Epithelial cell of proximal tubule (primary cell): ENCODE results near the gene UGT1A8. TPM values are rescaled to one million over a fixed set of nuclear protein-coding genes. Genes with fewer than 3 reads are reported as not detected.

Experiments used
- DNase-seq: peaks from one replicate; pipeline ENCODE4 v3.0.0-alpha.2; 2011; ENCODE audit warnings: low read depth
- H3K4me3 ChIP-seq: 2 replicates; pipeline ENCODE4 v1.5.1; 2011; ENCODE audit warnings: low read depth, mild to moderate bottlenecking, low read length
- total RNA-seq: library from RNA; depleted of rRNA; stranded (reverse); fragments of >200 nt; gene quantifications from 2 replicates; pipeline ENCODE4 v1.2.3, GENCODE V29; 2015
- TF ChIP-seq, protein P1 (sequence below): conservative IDR thresholded peaks from 2 replicates; pipeline ENCODE4 v1.5.1; 2012; ENCODE audit warnings: low read depth, mild to moderate bottlenecking, low read length

UGT1A8 gene
- total RNA-seq, 1 donor from 2014 or later: not detected

DNA sequence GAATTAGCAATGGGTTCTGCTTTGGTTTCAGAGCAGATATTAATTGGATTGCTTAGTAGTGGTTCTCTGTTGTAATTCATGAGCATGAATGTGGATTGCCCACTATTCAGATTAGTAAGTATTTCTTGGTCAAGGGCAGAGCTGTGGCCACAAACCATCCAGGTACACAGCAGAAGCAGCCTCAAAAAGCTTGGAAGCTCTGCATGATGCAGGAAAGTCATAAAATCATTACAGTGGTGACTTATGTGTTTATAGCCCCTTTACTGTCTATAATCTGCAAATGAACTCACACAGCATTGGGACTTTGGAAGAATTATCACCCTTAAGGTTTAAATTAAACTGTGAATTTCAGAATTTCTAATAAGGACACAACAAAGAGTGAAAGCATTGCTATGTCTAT, 140.7 kb downstream of the UGT1A8 start:
- no peak for DNase-seq
- H3K4me3 ChIP-seq: no peak overlapping the region

DNA sequence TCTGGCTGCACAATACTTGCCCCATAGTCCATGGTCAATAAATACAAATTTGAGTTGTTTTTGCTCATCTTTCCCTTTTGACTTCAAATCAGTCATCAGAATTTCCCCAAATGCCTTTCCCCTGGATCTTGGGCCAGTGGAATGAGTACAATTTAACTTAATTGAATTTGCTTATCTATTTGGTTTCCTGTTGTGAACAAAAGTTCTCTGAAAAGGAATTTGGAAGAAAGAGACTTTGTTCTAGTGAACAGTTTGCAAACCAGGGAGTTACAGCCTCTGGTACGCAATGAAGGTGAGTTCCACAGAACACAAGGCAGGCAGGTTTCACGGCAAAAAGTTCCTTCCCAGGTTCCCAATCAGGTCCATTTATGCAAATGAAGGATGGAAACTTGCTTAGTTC, 141.4 kb downstream of the UGT1A8 start:
- TF ChIP-seq, protein P1, sequence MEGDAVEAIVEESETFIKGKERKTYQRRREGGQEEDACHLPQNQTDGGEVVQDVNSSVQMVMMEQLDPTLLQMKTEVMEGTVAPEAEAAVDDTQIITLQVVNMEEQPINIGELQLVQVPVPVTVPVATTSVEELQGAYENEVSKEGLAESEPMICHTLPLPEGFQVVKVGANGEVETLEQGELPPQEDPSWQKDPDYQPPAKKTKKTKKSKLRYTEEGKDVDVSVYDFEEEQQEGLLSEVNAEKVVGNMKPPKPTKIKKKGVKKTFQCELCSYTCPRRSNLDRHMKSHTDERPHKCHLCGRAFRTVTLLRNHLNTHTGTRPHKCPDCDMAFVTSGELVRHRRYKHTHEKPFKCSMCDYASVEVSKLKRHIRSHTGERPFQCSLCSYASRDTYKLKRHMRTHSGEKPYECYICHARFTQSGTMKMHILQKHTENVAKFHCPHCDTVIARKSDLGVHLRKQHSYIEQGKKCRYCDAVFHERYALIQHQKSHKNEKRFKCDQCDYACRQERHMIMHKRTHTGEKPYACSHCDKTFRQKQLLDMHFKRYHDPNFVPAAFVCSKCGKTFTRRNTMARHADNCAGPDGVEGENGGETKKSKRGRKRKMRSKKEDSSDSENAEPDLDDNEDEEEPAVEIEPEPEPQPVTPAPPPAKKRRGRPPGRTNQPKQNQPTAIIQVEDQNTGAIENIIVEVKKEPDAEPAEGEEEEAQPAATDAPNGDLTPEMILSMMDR: no peak
- DNase-seq: no peak

More for the DNA sequence above, 140.7 kb downstream of the UGT1A8 start:
- TF ChIP-seq, protein P1: no peak

DNA sequence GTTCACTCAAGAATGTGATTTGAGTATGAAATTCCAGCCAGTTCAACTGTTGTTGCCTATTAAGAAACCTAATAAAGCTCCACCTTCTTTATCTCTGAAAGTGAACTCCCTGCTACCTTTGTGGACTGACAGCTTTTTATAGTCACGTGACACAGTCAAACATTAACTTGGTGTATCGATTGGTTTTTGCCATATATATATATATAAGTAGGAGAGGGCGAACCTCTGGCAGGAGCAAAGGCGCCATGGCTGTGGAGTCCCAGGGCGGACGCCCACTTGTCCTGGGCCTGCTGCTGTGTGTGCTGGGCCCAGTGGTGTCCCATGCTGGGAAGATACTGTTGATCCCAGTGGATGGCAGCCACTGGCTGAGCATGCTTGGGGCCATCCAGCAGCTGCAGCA, 142.6 kb downstream of the UGT1A8 start, which contains the start of gene UGT1A1:
TSS of gene UGT1A1 (plus strand) at position 228 of the 400 bp plus-strand sequence. CDS start at position 246, 18 bp downstream.
- H3K4me3 ChIP-seq: no peak within 1 kb of the TSS
- no peak for DNase-seq
- TF ChIP-seq, protein P1: no peak

More for the DNA sequence above, 141.4 kb downstream of the UGT1A8 start:
- H3K4me3 ChIP-seq: no peak overlapping the region

DNA sequence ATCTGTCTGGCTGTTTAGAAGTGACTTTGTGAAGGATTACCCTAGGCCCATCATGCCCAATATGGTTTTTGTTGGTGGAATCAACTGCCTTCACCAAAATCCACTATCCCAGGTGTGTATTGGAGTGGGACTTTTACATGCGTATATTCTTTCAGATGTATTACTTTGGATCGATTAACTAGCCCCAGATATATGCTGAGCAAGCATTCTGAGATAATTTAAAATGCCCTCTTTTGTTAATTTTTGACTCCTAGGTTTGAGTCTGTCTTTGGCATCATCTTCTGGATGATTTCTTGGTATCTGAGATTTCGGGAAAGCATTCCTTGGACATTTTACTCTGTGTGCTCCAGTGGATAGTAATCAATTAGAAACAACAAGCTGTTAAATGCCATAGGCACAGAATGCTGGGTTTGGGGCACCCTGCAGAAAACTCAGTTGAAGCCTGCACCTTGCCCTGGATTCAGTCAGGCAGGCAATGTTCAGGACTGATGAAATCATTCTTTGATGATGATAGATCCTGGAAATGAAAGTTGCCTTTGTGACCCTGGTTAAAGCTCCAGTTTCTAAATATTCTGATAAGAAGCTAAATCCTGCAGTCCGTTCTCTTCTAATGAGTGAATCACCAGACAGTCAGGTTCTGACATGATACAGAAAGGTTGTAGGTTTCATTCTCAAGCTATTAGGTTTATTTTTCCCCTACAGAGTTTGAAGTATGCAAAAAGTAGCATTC, 143.8 kb downstream of the UGT1A8 start:
- DNase-seq: no peak

DNA sequence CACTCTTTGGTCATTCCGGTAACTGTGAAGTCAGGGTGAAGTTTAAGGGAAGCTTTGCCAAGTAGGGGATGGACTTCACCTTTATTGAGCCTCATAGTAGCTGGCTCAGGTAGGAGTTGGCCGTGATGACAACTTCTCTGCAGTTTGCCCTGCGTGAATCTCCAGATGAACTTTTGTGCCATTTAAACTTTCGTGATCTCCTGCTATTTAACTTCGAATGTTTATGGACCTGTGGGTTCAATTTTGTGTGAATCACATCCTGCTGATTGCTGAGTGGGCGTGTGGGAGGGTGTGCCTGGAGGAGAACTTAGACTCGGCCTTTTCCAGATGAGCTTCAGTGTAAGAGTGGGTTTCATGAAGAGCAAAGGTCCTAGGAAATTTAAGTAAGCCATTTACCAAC, 146.8 kb downstream of the UGT1A8 start:
- DNase-seq: no peak
- no peak overlapping the region for H3K4me3 ChIP-seq
- TF ChIP-seq, protein P1: no peak

More for the DNA sequence above, 143.8 kb downstream of the UGT1A8 start:
- TF ChIP-seq, protein P1: no peak
- H3K4me3 ChIP-seq: no peak overlapping the region

DNA sequence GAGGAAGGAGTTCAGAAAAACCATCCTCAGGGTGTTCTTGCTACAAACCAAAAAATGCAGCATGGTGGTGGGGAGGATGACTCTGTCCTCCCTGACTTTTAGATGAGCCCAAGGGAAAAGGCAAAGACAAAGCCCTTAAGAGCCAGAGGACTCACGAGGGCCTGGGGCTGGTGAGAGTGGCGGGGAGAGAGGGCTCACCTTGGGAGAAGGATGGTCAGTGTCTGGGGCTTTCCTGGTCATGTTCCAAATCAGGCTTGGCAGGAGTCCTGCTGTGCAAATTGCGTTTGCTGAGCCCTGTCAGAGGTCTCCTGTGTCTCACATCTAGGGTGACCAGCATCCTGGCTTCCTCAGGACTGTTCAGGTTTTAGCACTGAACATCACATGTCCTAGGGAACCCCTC, 147.3 kb downstream of the UGT1A8 start:
- no peak overlapping the region for H3K4me3 ChIP-seq
- DNase-seq: no peak
- TF ChIP-seq, protein P1: no peak

DNA sequence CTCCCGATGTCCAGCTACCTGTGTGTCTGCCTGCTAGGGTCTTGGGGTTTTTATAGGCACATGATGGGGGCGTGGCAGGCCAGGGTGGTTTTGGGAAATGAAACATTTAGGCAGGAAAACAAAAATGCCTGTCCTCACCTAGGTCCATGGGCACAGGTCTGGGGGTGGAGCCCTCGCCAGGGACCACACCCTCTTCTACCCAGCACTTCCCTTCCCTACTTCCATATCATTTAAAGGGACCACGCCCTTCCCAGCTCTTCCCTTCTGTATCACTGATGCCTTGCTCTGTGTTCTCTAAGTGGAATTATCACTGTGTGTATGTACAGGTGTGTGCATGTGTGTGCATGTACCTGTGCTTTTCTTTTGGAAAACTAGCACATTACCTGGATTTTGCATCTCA, 149.0 kb downstream of the UGT1A8 start:
- TF ChIP-seq, protein P1: no peak
- DNase-seq: no peak
- no peak overlapping the region for H3K4me3 ChIP-seq
